ENCODE measurements around the gene EIPR1. TPM values are rescaled to one million over a fixed set of nuclear protein-coding genes. Genes with fewer than 3 reads are reported as not detected.
A peak's percentile ranks its signal among the peaks of the same experiment; 100 is the strongest.

EIPR1 gene
- total and polyA plus RNA-seq, 2 of the 13 experiments (the other 11 are each of a cell fraction or from before 2014, with no cell fraction given) = 70.0 to 96.3 TPM

- Histone ChIP-seq H3K27ac (ENCODE audit: extremely low read length, insufficient read depth, low read length) (no peak overlapping the region), H3K36me3 (replicated peaks in 1 of 2; ENCODE audit: control insufficient read depth in 1 of 2, insufficient read depth in 2 of 2, low read length in 2 of 2) (peaks cover 6 to 17% of the 10 kb centered on the region in 2 experiments; a peak in 3 of 5 replicates), H3K27me3 (ENCODE audit: control insufficient read depth in 1 of 2, insufficient read depth in 2 of 2, low read length in 2 of 2) (no peaks in the 10 kb centered on the region), H3K9ac (ENCODE audit: insufficient read depth, low read depth, low read length) (no peak overlapping the region), H3K9me3 (ENCODE audit: low read length) (no peaks in the 10 kb centered on the region), H3K4me2 (ENCODE audit: low read depth, low read length) (no peak overlapping the region), H3K4me3 (replicated peaks in 1 of 3; ENCODE audit: insufficient read depth in 1 of 3, low read depth in 2 of 3, low read length in 3 of 3) (no peak overlapping the region), H4K20me1 (ENCODE audit: insufficient read depth, low read length) (no peaks in the 10 kb centered on the region; the same call in 1 of the 2 replicates), H3K79me2 (ENCODE audit: insufficient read depth, low read length) (no peaks in the 10 kb centered on the region), H2AFZ (ENCODE audit: low read length) (no peak overlapping the region), H3K4me1 (ENCODE audit: insufficient read depth, low read length) (no peaks in the 10 kb centered on the region)
- CTCF ChIA-PET (ENCODE audit: low intra/inter-chr PET ratio, low total read pairs) = no interaction called here
- BruUV-seq (replicated peaks) = no TSS peak
- intact Hi-C loops (cut with micrococcal nuclease; ENCODE audit: unreplicated experiment) = no loop called here
- TF ChIP-seq PCBP1 (IDR thresholded peaks at IDR 0.05; ENCODE audit: borderline replicate concordance, low read depth, low read length) = no peak
- no peak for TF ChIP-seq AGO1 (IDR thresholded peaks at IDR 0.05; ENCODE audit: low read depth, low read length, poor library complexity, severe bottlenecking)
- TF ChIP-seq NFATC3 (CRISPR knock-in tag; IDR thresholded peaks at IDR 0.05) = no peak
- POLR2A ChIA-PET = no interaction called here
- in situ Hi-C loops (cut with HindIII; ENCODE audit: extremely low pct_ligation_motif_present, low pct_unique_long_range_greater_than_20kb) = no loop called here
- DNase-seq (ENCODE audit: low spot score) (no peak), ATAC-seq (no peak), FAIRE-seq (no peak)
- WGBS (ENCODE audit: low lambda C conversion rate) = 95% methylated on average over 10 of the region's 10 CpGs
Observed at GRCh38 chr2:3177891-3178577, 199.6 kb downstream of the EIPR1 start.

GRCh38 chr2:3176869-3177255 lies 200.8 kb downstream of the EIPR1 start:
- H3K79me2 ChIP-seq (ENCODE audit: insufficient read depth, low read length) = no peaks in the 10 kb centered on the region
- H3K9me3 ChIP-seq (ENCODE audit: low read length) = no peaks in the 10 kb centered on the region
- in situ Hi-C loops (cut with HindIII; ENCODE audit: extremely low pct_ligation_motif_present, low pct_unique_long_range_greater_than_20kb) = no loop called here
- H4K20me1 ChIP-seq (ENCODE audit: insufficient read depth, low read length) = no peaks in the 10 kb centered on the region; the same call in 1 of the 2 replicates
- no peak overlapping the region for H3K27ac ChIP-seq (ENCODE audit: extremely low read length, insufficient read depth, low read length)
- no TSS peak for BruUV-seq (replicated peaks)
- POLR2A ChIA-PET = no interaction called here
- no peak overlapping the region for H3K4me2 ChIP-seq (ENCODE audit: low read depth, low read length)
- no peak overlapping the region for H3K9ac ChIP-seq (ENCODE audit: insufficient read depth, low read depth, low read length)
- 98% methylated on average over 25 of the region's 25 CpGs for WGBS (ENCODE audit: low lambda C conversion rate)
- TF ChIP-seq MED13 (CRISPR knock-in tag; IDR thresholded peaks at IDR 0.05) (no peak), MTERF4 (CRISPR knock-in tag; IDR thresholded peaks at IDR 0.05) (no peak), IRF2 (CRISPR knock-in tag; IDR thresholded peaks at IDR 0.05) (no peak), AGO2 (optimal IDR thresholded peaks at IDR 0.05; ENCODE audit: low read depth, low read length) (peak; percentile 13), SMAD9 (CRISPR knock-in tag; IDR thresholded peaks at IDR 0.05) (no peak), KLF9 (CRISPR knock-in tag; IDR thresholded peaks at IDR 0.05; ENCODE audit: low read depth) (no peak)
- DNase-seq (ENCODE audit: low spot score) (no peak), ATAC-seq (no peak), FAIRE-seq (no peak)
- no peaks in the 10 kb centered on the region for H3K27me3 ChIP-seq (ENCODE audit: control insufficient read depth in 1 of 2, insufficient read depth in 2 of 2, low read length in 2 of 2)
- no peaks in the 10 kb centered on the region for H3K4me1 ChIP-seq (ENCODE audit: insufficient read depth, low read length)
- no peak overlapping the region for H3K4me3 ChIP-seq (replicated peaks in 1 of 3; ENCODE audit: insufficient read depth in 1 of 3, low read depth in 2 of 3, low read length in 3 of 3)
- no peak overlapping the region for H2AFZ ChIP-seq (ENCODE audit: low read length)
- CTCF ChIA-PET (ENCODE audit: low intra/inter-chr PET ratio, low total read pairs) = no interaction called here
- intact Hi-C loops (cut with micrococcal nuclease; ENCODE audit: unreplicated experiment) = no loop called here
- peaks cover 8 to 21% of the 10 kb centered on the region in 2 experiments for H3K36me3 ChIP-seq (replicated peaks in 1 of 2; ENCODE audit: control insufficient read depth in 1 of 2, insufficient read depth in 2 of 2, low read length in 2 of 2)

All from HepG2 (cell line).